NCI-H1417 (cell line): ENCODE data around the gene TRAPPC3L.
"Not testable (repeated sequence)": the region's sequence is repeated elsewhere in the genome, so short reads cannot be mapped to it uniquely, and the experiment has no call there.

ENCODE experiments used
- DNase-seq, 3 experiments: peaks; one replicate each; lab custom pipeline; 2025; lab: John Stamatoyannopoulos, UW

TRAPPC3L gene

DNA sequence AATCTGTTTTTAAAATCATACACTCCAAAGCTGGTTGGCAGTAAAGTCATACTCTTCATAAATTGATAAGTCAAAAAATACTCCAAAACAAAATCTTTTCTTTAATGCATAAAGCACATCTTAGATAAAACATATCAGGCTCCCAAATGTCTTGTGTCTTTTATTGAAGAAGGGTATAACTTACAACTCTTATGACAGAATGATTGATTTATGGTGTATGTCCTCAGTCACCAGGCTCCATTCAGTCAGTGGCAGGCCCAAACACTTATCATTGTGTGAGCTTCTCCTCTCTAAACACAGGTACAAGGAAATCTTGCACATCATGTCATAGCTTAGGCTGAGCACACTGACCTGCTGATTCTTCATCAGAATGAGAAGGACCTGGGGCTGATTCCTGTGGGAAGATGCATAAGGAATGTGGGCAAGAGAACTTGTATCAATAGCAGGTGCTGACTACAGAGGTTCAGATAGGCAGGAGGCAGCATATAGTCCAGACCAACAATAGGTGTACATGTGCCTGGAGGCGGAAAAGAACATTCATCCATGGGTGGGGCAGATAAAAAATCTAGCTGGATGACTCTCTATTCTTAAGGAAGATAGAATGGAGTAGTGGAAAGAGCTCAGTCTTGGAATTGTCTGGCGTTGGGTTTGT is 32.1 kb downstream of the TRAPPC3L start:
- peak in 1 of 3 experiments; percentile 32 for DNase-seq

DNA sequence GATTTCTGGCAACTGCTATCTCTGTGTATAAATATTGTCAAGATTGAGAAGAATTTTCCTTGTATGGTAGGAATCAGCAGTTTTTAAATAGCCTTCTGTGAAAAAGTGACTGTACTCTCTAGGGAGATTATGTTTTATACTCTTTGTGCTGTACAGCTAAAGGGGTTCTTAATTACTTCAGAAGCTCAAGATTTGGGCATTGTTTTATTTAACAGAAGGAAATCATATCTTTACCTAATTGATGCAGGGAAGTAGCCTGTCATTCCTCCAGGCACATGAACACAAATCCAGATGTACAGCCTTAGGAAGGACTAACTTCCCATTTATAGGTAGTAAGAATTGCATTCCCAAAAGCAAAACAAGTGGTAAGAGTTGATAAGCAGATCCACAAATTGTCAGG is 32.8 kb downstream of the TRAPPC3L start:
- no peak for DNase-seq

DNA sequence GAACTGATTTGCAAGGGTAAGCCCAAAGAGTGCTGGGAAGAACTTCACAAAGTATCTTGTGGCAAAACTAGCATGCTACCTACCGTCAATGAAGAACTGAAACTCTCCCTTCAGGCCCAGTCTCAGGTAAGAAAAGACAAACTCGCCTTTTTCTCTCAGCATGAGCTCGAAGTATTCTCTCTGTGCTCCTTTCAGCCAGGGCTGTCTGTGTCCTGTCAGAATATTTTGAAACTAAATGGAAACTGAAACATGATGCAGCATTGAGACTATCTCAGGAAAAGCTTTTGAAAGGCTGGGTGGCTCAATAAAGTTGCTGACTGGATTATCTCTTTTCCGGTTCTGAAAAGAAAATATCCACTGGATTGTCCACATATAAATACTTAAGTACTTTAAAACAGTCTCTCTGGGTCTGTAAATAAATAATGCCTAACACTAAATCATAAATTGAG is 33.3 kb downstream of the TRAPPC3L start:
- peak in 1 of 3 experiments; percentile 33 for DNase-seq

DNA sequence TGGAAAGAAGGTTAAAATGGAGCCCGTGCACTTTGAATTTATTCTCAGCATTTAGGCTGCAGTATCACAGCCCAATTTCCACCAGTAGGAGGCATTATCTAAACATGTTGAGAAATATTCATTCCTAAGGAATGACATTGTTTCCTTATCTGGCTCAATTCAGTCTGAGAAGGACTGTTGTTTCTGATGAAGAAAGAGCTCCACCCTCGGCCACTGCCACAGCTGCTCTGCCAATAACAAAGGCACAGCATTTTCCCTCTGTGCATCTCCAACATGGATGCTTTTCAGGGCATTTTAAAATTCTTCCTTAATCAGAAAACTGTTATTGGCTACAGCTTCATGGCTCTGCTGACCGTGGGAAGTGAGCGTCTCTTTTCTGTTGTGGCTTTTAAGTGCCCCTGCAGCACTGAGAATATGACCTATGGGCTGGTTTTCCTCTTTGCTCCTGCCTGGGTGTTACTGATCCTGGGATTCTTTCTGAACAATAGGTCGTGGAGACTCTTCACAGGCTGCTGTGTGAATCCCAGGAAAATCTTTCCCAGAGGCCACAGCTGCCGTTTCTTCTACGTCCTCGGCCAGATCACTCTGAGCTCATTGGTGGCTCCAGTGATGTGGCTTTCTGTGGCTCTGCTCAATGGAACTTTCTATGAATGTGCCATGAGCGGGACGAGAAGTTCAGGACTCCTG is 33.9 kb downstream of the TRAPPC3L start, which contains the start of gene CALHM5:
Gene CALHM5 (plus strand): TSS at position 216 of the 687 bp plus-strand sequence. CDS start 58 bp downstream, at position 274.
- DNase-seq, result peak in 1 of 3 experiments; percentile 4

DNA sequence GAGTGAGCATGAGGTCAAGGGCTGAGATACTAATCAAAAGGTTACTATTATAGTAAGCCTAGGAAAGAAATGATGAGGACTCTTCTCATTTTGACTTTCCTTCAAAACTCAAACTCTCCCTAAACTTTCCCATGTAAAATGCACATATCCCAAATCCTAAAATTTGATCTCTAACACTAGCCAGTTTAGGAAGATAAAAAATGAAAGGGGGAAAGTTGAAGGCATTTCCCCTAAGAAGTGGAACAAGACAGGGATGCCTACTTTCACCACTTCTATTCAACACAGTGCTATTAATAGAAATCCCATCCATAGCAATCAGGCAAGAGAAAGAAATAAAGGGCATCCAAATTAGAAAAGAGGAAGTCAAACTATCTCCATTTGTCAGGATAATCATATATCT is 37.0 kb downstream of the TRAPPC3L start:
- no peak for DNase-seq

DNA sequence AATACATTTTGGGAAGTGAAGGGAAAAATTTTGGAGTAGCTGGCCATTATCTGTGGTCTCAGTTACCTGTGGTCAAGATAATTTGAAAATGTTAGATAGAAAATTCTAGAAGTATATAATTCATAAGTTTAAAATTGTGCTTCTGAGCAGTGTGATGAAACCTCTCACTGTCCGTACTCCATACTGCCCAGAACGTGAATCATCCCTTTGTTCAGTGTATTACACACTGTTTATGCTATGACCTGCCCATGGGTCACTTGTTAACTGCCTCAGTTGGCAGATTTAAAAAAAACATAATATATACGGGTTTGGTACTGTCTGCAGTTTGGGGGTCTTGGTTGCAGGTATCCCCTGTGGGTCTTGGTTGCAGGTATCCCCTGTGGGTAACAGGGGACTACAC is 38.2 kb downstream of the TRAPPC3L start:
- no peak for DNase-seq

DNA sequence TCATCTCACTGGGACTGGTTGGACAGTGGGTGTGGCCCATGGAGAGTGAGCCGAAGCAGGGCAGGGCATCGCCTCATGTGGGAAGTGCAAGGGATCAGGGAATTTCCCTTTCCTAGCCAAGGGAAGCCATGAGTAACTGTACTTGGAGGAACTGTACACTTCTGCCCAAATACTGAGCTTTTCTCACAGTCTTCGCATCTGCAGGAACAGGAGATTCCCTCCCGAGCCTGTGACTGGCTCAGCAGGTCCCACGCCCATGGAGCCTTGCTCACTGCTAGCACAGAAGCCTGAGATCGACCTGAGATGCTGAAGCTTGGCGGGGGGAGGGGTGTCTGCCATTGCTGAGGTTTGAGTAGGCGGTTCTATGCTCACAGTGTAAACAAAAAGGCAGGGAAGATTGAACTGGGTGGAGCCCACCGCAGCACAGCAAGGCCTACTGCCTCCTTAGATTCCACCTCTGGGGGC is 44.5 kb downstream of the TRAPPC3L start:
- DNase-seq, result no peak

DNA sequence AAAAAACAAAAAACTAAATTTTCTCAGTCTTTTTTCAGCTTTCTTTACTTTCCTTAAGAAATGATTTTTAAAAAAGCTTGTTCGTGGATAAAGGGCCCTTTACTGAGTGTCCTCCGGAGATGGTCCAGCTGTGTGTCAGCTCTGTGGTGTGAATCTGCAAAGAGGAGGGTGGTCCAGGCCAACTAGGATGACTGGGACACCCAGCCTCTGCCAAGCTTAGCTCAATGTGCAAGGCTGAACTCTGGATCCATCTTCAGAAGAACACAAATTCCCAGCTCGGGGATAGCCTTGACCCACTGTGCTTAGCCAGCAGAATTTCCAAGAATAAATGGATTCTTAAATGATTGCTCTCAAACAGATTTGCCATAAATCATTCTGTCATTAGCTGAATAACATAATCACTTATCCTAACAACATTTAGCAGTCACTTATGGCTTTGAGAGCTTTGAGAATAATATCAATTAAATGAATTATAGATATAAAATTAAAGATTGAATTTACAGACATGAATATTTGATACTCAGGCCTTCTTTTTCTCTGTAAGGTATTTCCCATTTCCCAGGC is 48.3 kb downstream of the TRAPPC3L start:
- peak in 1 of 3 experiments; percentile 76 for DNase-seq

DNA sequence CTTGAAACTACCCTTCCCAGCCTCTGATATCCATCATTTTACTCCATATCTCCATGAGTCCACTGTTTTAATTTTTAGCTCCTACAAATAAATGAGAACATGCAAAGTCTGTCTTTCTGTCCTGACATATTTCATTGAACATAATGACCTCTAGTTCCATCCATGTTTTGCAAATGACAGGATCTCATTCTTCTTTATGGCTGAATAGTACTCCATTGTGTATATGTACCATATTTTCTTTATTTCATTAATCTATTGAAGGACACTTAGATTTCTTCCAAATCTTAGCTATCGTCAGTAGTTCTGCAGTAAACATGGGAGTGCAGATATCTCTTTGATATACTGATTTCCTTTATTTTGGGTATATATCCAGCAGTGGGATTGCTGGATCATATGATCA is 50.3 kb downstream of the TRAPPC3L start:
- not testable (repeated sequence) for DNase-seq

DNA sequence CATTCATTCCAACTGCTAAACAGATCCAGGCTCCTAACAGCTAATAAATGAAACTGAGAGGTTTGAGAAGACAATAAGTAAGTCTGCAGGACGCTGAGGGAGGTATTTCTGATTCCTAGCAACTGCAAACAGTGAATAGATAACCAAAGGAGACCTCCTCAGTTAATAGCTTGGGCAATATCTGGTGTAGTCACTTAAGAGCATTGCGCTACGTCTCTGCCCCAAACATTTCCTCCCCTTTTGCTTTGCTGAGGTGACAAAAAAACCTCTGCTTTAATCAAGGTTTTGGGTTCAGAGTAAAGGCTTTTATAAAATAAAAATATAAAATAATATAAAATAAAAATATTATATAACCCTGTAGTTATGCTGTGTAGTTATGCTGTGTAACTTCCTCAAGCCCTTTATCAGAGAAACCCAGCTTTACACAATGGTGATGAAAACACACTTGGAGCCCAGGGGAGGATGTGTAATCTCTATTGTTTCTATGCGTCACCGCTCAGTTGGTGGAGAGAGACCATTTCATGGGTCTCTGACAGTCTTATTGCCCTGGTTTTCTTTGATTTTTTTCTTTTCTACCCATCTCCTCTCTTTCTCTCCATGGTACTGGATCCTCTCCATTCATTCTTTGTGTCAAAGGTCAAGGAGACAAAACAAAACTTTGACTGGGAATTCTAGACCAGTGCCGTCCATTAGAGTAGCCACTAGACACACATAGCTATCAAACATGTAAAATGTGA is 53.0 kb downstream of the TRAPPC3L start:
- DNase-seq, result no peak

DNA sequence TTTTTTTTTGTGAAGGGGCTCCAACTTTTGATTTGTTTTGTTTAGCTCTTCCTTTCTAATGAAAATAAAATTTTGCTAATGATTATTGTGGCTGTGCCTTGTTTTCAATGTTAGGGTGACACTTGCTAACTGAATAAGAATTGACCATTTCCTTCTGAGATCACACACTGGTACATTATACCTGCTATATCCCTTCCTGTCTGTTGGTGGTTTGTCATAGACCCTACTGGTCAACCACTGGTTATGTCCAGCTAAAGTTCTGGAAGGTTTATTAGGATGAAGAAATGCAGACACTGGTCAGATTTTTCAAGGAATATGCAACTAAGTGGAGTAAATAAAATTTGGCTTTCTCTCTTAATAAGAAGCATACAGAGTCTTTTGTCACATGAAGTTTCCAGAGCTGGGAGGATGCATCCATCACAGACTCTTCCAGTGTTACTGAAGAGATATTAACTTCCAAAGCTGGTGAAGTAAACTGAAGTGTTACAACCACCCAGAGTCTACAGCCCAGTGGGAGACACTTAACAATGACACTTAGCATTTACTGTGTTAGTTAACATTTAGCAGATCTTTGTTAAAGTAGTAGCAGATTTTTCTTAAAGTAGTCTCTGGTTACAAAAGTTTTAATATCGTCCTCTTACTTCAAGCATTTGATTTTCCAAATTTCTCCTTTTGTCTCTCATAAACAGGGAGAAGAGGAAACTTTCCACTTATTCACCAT is 53.7 kb downstream of the TRAPPC3L start:
- no peak for DNase-seq

DNA sequence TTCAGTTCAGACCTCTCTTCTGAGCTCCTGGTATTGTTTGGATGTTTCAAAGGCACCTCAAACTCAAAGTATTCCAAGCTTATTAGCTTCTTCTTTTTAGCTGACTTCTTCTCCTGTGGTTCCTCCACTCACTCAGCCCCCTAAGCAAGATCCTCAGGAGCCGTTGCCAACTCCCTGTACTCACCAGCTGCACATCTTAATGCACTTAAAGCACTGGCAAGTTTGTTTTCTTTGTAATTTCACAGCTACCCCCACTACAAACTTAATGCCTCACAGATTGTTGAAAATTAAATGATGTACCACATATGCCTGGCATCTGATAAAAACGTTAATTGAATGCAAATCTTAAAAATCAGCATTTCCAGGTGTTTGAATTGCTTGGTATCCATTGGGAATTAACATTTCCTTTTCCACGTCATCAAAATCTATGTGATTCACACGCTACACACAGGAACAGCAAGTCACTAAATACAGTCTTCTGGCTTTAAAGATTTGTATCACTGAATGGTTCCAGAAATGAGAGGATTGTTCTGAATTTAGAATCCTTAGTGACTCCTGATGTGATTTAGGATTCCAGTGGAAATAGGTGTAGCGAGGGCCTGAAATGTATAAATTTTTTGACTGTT is 59.8 kb downstream of the TRAPPC3L start:
- no peak for DNase-seq

DNA sequence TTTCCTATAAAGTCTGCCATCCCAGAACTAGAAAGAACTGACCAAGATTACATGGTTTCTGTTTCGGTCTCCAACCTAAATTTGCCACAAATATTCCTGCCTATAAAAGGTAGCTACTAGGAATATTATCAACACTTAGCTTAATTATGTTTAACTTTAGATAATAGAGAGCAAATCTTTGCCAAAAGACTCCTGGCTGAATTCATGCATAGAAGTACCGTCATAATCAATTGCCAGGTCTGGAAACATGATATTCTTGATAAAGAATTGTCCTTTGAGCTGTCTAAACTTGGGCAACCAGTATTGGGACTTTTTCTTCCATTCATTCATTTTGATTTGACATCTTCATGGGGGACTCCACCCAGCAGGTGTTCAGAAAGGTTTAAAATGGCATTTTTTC is 61.9 kb downstream of the TRAPPC3L start:
- DNase-seq, result no peak

DNA sequence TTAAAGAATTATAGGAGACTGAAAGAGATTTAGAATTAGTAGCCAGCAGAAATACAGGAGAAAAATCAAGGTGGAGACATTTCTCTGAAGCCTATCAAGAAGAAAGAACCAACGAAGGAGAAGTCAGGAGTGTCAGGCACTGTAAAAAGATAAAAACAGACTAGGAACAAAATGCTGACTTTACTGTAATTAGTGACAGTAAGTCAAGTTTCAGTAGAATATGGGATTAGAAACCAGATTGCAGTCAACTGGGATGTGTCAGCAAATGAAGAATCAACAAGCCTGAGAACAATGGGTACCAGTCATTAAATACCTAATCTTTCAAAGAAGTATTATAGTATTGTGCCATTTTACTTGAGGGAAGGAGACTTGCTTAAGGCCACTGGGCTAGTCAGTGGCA is 62.7 kb downstream of the TRAPPC3L start:
- DNase-seq, result no peak

DNA sequence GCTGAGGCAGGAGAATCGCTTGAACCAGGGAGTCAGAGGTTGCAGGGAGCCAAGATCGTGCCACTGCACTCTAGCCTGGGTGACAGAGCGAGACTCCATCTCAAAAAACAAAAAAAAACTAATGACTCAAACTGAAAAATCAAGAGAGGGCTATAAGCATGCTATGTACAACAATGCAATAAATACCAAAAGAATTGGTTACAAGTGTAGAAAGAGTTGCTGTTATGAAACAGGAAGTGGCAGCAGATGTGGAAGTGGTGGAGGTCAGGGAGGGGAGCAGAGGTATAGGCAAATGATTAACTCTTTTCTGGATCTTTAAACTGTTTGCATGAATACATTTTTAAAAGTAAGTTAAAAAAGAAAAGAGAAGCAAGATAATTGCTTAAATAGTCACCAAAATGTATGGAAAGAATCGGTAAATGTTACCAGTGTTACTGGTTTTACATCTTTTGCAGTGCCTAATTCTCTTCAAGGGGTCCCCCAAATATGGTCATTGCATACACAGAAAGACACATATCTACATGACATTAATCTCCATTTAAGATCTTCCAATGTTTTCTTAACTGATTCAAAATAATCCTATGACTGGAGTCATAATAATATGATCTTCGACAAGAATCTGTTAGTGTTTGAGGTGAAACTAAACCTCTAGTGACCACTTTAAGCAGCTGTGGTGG is 69.3 kb downstream of the TRAPPC3L start:
- DNase-seq, result no peak

DNA sequence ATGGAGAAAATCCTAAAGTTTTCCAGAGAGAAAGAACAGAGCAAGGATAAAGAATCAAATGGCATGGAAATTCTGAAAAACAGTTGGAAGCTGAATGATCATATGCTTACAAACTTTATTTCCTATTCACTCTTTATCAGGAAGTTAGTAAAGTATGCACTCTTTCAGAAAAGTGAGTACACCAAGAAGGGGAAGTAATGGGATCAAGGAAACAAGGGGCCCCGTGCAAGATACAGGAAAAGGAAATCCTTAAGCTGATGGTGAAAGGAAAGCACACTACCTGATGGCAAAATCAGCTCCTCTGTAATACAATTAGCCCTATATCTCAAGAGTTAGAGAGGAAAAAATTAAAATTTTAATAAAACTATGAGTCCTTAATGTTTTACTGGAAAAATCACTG is 70.3 kb downstream of the TRAPPC3L start:
- DNase-seq, result no peak

DNA sequence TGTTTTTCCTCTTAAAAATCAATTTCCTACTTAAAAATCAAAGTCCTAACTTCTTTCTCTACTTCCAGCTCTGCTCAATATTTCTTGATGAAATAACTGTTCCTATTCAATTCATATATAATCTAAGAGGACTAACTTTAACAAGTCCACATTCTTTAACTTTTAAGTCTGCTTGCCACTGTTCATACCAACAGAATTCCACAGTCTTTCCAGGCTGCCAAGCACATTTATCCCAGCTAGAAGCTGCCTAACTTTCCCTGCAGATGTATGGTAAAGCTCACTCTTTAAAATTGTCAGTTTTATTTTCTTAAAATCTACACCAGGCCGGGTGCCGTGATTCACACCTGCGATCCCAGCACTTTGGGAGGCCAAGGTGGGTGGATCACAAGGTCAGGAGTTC is 72.8 kb downstream of the TRAPPC3L start:
- no peak for DNase-seq

DNA sequence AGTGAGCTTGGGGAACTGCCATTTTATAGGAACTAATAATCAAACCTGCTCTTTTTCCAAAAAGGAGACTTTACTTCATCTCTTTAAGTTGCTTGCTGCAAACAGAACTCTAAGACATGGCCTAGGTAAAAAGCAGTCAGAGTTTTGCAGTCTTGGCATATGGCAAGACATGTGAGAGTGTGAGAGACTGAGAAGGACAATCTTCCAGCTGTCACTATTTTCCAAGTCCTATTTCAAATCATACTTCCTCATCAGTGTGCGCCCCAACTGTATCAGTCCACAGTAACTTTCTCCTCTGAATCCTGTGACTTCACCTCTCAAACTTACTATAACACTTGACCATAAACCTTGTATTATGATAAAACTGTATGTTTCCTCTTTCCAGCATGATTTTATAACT is 74.0 kb downstream of the TRAPPC3L start:
- no peak for DNase-seq

DNA sequence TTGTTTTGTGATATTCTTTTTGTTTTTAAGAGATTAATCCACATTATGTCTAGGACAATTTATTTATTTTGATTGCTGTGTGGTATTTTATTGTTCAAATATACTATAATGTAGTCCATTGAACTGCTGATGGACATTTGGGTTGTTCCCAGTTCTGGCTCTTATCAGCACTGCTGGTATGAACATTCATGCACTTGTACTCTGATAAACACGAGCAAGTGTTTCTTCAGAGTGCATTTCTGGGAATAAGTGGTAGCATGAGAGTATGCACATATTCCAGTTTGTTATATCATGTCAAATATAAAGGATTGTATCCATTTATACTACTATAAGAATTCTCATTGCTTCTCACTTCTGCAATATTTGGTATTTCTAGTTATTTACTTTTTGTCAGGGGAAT is 77.2 kb downstream of the TRAPPC3L start:
- DNase-seq, result no peak

DNA sequence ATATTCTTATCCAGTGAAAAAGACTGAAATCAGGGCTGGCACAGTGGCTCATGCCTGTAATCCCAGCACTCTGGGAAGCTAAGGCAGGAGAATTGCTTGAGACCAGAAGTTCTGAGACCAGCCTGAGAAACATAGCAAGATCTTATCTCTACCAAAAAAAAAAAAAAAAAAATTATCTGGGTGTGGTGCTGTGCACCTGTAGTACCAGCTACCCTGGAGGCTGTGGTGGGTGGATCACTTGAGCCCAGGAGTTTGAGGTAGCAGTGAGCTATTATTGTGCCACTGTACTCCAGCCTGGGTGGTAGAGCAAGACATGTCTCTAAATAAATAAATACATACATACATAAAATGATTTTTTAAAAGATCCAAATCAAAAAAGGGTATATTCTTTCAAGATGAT is 78.0 kb downstream of the TRAPPC3L start:
- no peak for DNase-seq

DNA sequence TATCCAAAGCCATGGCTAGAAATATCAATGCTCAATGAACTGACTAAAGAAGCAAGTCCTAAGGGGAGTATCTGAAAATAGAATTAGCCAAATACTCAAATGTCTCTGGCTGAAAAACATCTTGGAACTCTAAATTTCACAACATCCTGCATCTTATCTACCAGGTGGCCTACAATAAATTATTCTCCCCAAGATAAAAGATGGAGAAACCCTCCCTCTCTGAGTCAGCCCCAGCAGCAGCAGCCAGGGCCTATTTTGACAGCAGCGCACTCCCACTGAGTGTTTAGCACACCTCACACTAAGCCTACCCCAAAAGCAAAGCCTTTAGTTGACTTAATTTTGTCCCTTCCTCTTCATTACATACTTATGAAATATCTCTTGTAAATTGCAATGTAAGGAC is 78.4 kb downstream of the TRAPPC3L start:
- no peak for DNase-seq
